Fibroblast of skin of abdomen (primary cell): ENCODE data around the gene MKS1. TPM values are rescaled to one million over a fixed set of nuclear protein-coding genes. Genes with fewer than 3 reads are reported as not detected.

Source experiments
- DNase-seq: peaks from one replicate; pipeline ENCODE4 v3.0.0-alpha.2; 2013
- polyA plus RNA-seq, 2 experiments: library from polyadenylated mRNA; unstranded; fragments of 120-200 nt; gene quantifications; one replicate each; pipeline ENCODE4 v1.2.1, GENCODE V29; 2013; ENCODE audit not compliant: insufficient read length in 2 of 2

The MKS1 gene
- 16.0 TPM for polyA plus RNA-seq (2013, experiment 1 of 2; ENCODE audit: insufficient read length)
- 14.4 TPM for polyA plus RNA-seq (2013, experiment 2 of 2; ENCODE audit: insufficient read length)

GRCh38 chr17:58219007-58219788 lies at the start of gene MKS1:
Gene MKS1, minus strand, starts transcription at chr17:58219255. Its CDS starts 25 bp downstream, at chr17:58219230.
- peak; percentile 90 for DNase-seq

DNA sequence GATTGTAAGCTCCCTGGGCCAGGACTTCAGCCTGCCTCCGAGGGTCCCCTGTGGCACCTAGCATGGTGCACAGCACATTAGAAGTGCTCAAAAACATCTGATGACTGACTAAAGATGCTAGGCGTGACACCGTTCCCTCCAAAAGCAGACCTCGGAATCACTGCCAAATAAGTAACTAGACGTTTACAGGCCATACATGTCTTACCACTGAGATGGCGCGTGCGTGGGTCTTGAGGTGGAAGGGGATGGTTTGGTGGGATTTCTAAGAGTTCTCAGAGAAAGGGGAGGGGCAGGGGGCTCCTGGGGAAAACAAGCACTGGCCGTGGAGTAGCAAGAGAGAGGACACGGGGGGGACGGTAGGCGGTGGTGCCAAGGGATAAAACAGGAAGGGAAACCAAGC lies 49.3 kb upstream of the MKS1 start:
- DNase-seq = no peak

DNA sequence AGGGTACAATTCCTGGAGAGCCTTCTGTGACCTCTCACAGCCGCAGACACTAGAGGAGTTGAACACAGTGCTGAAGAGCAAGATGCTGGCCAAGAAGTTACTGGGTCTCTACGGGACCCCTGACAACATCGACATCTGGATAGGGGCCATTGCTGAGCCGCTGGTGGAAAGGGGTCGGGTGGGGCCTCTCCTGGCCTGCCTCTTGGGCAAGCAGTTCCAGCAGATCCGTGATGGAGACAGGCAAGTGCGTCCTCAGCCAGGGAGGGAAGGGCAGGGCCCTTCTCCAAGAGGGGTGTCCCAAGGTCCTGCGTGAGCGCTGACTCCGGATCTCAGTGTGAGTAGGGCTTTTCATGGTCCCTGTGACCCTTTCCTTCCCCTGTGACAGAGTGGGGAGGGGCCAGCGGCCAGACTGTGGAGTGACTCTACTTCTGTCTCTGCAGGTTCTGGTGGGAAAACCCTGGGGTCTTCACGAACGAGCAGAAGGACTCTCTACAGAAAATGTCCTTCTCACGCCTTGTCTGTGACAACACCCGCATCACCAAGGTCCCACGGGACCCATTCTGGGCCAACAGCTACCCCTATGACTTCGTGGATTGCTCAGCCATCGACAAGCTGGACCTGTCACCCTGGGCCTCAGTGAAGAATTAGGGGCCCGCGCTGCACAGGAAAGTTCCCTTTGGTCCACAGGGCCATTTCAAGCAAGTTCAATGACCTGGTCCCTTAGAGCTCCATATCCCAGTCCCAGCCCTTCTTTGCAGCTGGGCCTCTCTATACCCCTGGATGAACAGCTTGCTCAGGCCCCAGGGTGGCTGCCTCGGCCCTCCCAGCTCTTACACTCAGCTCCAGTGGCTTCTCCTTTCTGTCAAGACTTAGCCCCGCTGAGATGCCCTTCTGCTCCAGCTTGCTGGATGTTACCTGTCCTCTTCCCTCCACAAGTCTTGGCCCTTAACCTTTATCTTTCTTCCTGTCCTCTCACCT lies 48.6 kb upstream of the MKS1 start:
- DNase-seq = no peak

- DNase-seq = no peak
These were observed 47.1 kb upstream of the MKS1 start for GRCh38 chr17:58265902-58266875.

DNA sequence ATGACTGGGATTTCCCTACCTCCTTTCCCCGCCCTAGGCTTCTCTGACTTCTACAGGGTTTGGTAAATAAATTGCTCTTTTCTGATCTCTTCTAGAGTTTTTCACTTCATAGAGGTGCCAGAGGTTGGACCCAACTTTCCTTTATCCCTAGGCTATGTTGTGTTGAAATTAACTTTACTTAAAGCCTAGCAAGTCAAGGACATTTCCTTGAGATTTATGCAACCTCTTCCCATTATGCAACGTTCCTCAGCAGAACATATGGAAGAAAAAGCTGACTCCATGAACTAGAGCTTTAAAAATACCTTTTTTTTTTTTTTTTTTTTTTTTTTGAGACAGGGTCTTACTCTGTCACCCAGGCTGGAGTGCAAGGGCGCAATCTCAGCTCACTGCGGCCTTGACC lies 46.2 kb upstream of the MKS1 start:
- DNase-seq = no peak

DNA sequence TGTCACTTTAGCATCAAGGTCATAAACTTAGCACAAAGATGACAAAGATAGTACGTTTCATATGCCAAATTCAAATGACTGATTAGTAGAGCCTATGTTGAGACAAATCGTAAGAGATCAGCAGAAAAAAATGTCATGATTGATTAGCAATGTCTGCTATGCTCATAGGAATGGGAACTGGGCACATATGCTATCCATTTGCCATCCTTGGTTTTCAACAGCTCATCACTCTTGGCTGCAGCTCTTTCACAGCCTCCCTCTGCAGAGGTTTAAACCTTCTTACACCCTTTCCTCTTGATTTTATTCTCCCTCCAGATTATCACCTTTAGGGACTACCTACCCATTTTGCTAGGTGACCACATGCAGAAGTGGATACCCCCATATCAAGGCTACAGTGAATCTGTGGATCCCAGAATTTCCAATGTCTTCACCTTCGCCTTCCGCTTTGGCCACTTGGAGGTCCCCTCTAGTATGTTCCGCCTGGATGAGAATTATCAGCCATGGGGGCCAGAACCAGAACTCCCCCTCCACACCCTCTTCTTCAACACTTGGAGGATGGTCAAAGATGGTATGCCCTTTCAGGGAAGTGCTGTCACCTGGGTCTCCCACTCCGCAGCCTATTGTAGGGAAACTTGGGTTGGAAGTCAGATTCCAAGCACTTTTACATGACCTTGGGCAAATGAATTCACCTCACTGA lies 45.5 kb upstream of the MKS1 start:
- no peak for DNase-seq

DNA sequence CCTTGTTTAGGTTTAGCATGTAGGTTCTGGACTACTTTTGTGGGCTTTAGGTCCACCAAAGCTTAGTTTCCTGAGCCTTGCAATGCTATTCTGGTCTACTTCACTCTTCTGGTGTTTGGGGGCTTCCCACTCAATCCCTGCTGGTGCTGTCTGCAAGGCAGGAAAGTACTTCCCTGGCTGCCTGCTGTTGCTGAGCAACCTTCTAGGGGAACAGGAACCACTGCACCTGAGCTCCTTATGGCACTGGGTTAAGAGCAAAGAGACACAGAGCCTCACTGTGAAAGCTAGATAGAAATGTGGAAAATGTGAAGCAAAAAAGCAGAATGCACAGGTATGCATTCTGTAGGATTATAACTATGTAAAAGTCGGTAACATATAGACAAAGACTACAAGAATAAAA lies 44.7 kb upstream of the MKS1 start:
- no peak for DNase-seq

GRCh38 chr17:58262149-58262548 lies 43.1 kb upstream of the MKS1 start:
- DNase-seq = no peak

- DNase-seq = no peak
These were observed 35.7 kb upstream of the MKS1 start for GRCh38 chr17:58254803-58255202.

DNA sequence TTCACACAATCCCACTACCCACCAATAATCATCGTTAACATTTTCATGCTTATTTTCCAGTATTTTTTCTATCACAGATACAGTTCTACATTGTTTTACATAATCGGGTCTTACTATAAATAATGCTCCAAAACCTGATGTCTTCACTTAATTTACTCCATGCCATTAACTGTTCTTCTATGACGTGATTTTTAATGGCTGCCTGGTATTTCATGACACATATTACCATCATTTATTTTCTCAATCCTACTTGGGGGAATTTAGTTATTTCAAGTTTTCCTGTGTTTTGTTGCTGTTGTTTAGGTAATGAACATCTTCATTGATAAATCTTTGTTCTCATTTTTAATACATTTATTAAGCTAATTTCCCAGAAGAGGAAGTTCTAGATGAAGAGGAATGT lies 34.0 kb upstream of the MKS1 start:
- DNase-seq = no peak

DNA sequence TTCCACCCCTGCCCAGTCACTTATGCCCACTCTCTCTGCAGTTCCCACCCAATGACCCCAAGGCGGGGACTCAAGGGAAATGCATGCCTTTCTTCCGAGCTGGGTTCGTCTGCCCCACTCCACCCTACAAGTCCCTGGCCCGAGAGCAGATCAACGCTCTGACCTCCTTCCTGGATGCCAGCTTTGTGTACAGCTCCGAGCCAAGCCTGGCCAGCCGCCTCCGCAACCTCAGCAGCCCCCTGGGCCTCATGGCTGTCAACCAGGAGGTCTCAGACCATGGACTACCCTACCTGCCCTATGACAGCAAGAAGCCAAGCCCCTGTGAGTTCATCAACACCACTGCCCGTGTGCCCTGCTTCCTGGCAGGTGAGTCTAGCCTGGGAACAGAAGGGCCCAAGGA lies 33.1 kb upstream of the MKS1 start:
- DNase-seq = no peak

DNA sequence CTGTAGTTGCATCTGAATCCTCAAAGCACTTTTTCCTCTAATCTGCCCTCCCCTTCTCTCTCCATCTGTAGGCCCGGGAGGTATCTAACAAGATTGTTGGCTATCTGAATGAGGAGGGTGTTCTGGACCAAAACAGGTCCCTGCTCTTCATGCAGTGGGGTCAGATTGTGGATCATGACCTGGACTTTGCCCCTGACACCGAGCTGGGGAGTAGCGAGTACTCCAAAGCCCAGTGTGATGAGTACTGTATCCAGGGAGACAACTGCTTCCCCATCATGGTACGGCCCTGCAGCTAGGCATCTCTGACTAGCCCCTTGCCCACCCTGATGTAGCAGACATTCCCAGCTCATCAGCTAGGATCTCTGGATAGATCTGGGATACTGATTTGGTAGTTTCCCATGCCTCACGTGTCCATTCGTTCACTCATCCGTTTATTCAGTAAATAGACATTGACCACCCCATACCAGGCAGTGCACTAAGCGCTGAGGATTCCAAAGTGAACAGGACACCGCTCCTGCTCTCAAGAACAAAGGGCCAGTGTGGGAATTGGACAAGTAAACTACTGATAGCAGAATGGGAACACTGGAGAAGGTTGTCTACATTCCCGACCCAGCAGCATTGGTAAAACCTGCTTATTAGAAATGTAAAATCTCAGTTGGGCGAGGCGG lies 31.4 kb upstream of the MKS1 start:
- no peak for DNase-seq

DNA sequence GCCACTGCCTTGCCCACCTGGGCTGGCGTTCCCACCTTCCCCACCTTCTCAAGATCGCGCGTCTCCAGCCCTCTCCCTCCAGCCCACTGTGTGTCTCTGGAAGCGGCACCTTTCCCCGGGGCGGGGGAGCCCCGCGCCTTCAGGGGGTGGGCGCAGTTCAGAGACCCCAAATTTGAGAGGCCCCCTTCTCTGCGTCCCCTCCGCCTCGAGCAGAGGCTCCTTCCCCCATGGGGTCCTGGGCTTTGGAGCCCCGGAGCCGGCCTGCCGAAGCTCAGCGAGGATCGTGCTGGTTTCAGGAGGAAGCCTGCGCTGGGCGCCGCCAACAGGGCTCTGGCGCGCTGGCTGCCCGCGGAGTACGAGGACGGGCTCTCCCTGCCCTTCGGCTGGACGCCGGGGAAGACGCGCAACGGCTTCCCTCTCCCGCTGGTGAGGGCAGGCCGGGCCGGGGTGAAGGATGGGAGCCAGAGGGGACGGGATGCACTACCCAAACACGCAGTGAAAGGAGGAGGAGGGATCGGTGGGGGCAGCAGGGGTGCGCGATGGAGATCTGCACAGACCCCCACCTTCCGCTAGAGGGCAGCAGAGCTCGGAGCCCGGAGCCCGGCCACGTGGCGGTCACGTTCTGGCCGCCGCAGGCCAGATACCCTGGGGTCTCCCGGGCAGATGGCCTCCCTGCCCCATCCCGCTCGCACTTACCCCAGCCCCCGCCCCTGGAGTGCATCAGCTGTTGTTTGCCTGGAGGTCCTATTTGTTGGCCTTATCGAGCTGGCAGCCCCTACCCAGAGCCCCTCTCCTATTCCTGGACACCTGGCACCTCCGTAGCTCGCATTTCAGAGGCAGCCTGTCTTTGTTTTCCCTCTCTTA lies 30.4 kb upstream of the MKS1 start:
- peak; percentile 54 for DNase-seq

GRCh38 chr17:58248955-58249269 lies 29.9 kb upstream of the MKS1 start:
- no peak for DNase-seq

DNA sequence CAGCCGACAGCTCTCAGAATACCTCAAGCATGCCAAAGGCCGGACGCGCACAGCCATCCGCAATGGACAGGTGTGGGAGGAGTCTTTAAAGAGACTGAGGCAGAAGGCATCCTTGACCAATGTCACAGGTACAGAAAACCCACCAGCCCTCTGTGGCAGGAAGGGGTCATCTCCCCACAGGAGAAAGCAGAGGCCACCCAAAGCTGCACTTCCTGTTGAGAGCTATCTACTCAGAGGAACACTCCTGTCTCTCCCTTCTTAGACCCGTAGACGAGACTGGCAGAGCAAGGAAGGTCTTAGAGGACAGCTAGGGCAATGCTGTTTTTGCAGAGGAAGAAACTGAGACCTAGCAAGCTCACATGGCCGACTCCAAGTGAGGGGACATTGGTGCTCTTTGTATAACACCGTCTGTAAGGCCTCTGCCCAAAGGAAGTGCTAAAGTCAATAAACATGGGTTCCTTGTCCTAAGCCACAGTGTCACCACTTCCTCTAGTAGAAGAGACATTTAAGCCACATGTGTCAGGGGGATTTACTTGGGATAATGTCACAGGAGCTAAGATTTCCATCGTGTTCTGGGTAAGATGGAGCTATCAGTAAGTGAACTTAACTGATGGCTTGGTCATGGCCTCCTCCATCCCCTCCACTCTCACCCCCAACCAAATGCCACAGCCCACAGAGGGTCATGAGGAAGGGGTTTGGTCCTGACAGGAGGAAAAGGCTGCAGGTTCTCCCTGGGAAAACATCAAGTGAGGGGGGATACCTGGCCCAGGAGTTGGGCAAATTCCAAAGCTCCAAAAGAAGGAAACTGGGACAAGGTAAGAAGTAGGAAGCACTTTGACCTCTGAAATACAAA lies 28.7 kb upstream of the MKS1 start:
- DNase-seq = no peak

DNA sequence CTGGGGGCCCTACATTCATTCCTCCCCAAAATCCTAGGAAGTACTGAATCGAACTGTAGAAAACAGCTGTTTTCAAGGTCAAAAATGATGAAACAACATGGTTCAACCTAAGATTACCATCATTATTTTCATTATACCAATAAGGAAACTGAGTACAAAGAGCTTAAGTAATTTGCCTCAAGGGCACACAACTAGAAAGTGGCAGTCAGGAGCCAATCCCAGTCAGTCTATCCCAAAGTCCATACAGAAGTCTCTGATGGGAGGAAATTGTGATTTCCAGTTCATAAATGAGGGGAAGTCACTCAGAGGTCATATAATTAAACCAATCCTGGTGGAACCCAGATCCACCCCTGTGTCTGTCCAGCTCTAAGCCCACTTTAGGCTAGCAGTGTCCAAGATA lies 27.7 kb upstream of the MKS1 start:
- no peak for DNase-seq

DNA sequence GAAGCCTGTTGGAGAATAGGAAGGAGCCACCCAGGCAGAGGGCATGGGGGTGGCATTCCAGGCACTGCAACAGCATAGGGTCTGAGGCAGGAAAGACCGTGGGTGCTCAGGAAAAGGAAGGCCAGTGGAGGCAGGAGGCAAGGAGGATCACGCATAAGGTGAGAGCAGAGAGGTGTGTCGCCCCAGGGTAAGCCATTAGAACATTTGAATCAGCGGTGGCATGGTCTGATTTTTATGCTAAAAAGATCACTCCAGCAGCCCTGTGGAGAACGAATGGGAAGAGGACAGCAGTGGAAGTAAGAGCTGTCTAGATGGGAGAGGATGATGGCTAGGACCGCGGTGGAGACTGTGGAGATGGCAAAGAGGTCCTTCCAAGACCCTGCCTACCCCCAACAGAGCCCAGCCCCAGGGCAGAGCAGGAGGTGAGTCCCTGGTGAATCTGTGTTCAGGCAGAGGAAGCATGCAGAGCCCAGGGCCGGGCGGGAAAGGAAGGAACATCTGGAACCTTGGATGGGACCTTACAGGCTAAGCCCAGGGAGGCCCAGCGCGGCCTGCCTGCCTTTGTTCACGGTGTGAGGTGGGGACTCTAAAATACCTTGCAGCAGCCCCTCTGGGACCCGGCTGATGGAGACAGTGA lies 27.2 kb upstream of the MKS1 start:
- DNase-seq = no peak

GRCh38 chr17:58245428-58246103 lies 26.5 kb upstream of the MKS1 start:
- DNase-seq = peak; percentile 13
